AG04450 (cell line): ENCODE data around the gene CCSER1. TPM values are rescaled to one million over a fixed set of nuclear protein-coding genes. Genes with fewer than 3 reads are reported as not detected.
"Not testable (repeated sequence)": the region's sequence is repeated elsewhere in the genome, so short reads cannot be mapped to it uniquely, and the experiment has no call there.

Experiments
- CTCF ChIA-PET: fragments of 300-600, 350-600 bp; formaldehyde crosslinking; extraction: SDS; loops from one replicate; lab custom pipeline; 2022; ENCODE audit warnings: antibody characterized with exemption, inconsistent platforms; lab: Charles Lee
- POLR2A ChIA-PET: fragments of 350-600 bp; formaldehyde crosslinking; extraction: SDS; loops from one replicate; lab custom pipeline; 2021; ENCODE audit warnings: antibody characterized with exemption, inconsistent platforms; lab: Yijun Ruan, JAX
- DNase-seq: peaks from one replicate; pipeline ENCODE4 v3.0.0-alpha.2; 2011; ENCODE audit warnings: low read depth, low spot score
- H3K27ac ChIP-seq: one replicate; pipeline ENCODE4 v1.5.1; 2012; ENCODE audit warnings: low read depth, low read length, control low read depth
- H3K27me3 ChIP-seq: one replicate; pipeline ENCODE4 v1.6.0; 2012; ENCODE audit warnings: low read length; ENCODE audit not compliant: control insufficient read depth, insufficient read depth
- H3K4me3 ChIP-seq: 2 replicates; pipeline ENCODE4 v1.5.1; 2011; ENCODE audit warnings: mild to moderate bottlenecking, low read depth, low read length, control low read depth
- H3K9me3 ChIP-seq: 2 replicates; pipeline ENCODE4 v1.5.1; 2012; ENCODE audit warnings: low read length; ENCODE audit not compliant: control insufficient read depth, insufficient read depth
- CTCF ChIP-seq: IDR thresholded peaks from 2 replicates; pipeline ENCODE4 v1.5.1; 2011; ENCODE audit warnings: low read depth, low read length, control low read depth, inconsistent platforms
- polyA plus RNA-seq: library from polyadenylated mRNA; depleted of rRNA; stranded (reverse); fragments of >200 nt; gene quantifications from 2 replicates; pipeline ENCODE4 v1.2.3, GENCODE V29; 2011

The CCSER1 gene
- polyA plus RNA-seq, 1 experiment: not detected

GRCh38 chr4:91256043-91256442 lies 1128.8 kb downstream of the CCSER1 start:
- ChIA-PET POLR2A (no interaction called here), CTCF (no interaction called here)

GRCh38 chr4:91256751-91257150 lies 1129.6 kb downstream of the CCSER1 start:
- DNase-seq: no peak
- TF ChIP-seq CTCF: no peak
- CTCF ChIA-PET: no interaction called here
- Histone ChIP-seq H3K27me3 (no peaks in the 10 kb centered on the region), H3K9me3 (peaks cover 5% of the 10 kb centered on the region), H3K4me3 (no peak overlapping the region), H3K27ac (no peak overlapping the region)
- POLR2A ChIA-PET: no interaction called here

More at GRCh38 chr4:91256043-91256442, 1128.8 kb downstream of the CCSER1 start:
- DNase-seq: no peak
- Histone ChIP-seq H3K27me3 (no peaks in the 10 kb centered on the region), H3K4me3 (no peak overlapping the region), H3K9me3 (peaks cover 5% of the 10 kb centered on the region), H3K27ac (no peak overlapping the region)
- TF ChIP-seq CTCF: no peak

- H3K9me3 ChIP-seq: peaks cover 5% of the 10 kb centered on the region
- H3K27ac ChIP-seq: no peak overlapping the region
- ChIA-PET POLR2A (no interaction called here), CTCF (no interaction called here)
- H3K27me3 ChIP-seq: no peaks in the 10 kb centered on the region
- no peak overlapping the region for H3K4me3 ChIP-seq
- no peak for DNase-seq
- no peak for TF ChIP-seq CTCF
These were observed 1130.5 kb downstream of the CCSER1 start for GRCh38 chr4:91257721-91258120.

- no peak overlapping the region for H3K27ac ChIP-seq
- POLR2A ChIA-PET: no interaction called here
These were observed 1131.1 kb downstream of the CCSER1 start for GRCh38 chr4:91258326-91258725.

GRCh38 chr4:91267543-91267942 lies 1140.3 kb downstream of the CCSER1 start:
- H3K27me3 ChIP-seq: no peaks in the 10 kb centered on the region
- CTCF ChIA-PET: interaction anchor here (0.7 kb wide), 1 partner anchor 177 kb away, joined by 3 read pairs; no protein-coding TSS in a partner anchor

More at GRCh38 chr4:91258326-91258725, 1131.1 kb downstream of the CCSER1 start:
- Histone ChIP-seq H3K9me3 (peaks cover 5% of the 10 kb centered on the region), H3K27me3 (no peaks in the 10 kb centered on the region), H3K4me3 (no peak overlapping the region)
- no peak for TF ChIP-seq CTCF
- CTCF ChIA-PET: no interaction called here
- DNase-seq: no peak

GRCh38 chr4:91268481-91268880 lies 1141.3 kb downstream of the CCSER1 start:
- not testable (repeated sequence) for H3K4me3 ChIP-seq

More at GRCh38 chr4:91267543-91267942, 1140.3 kb downstream of the CCSER1 start:
- 0 out of 2 replicates have a peak, but pooled peaks cover 4% of the 10 kb centered on the region for H3K9me3 ChIP-seq
- H3K27ac ChIP-seq: no peak overlapping the region
- POLR2A ChIA-PET: no interaction called here
- TF ChIP-seq CTCF: no peak
- no peak overlapping the region for H3K4me3 ChIP-seq
- no peak for DNase-seq

More at GRCh38 chr4:91268481-91268880, 1141.3 kb downstream of the CCSER1 start:
- CTCF ChIA-PET, POLR2A ChIA-PET, DNase-seq, H3K27me3 ChIP-seq, H3K9me3 ChIP-seq, H3K27ac ChIP-seq: not testable (repeated sequence)
